HL-60/S4 treated with retinoic acid at 250 ng/mL for 4 days and 3 days (cell line): ENCODE results near the gene CHODL.

ENCODE experiments used
- in situ Hi-C: fragments of 300-500 bp; cut with MboI; formaldehyde crosslinking; loops from 2 replicates; pipeline ENCODE4 v1.7.0; 2022; ENCODE audit warnings: low sequenced_read_pairs

CHODL gene

DNA sequence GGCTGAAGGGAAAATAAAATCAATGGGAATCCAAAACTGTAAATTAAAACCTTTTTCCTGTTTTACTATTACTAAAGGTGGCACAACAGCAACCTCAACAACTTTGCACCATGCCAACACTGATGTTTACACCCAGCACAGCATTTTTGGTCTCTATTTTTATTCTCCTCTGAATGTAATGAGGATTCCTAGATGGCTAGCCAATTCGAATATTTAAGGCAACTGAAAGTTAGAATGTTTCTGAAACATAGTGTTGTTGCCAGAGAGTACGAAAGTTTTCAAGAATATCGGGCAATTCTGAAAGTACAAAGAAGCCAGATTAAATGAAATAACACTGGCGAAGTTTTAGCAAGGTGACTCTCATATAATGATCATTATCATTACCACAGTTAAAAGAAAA is 40.7 kb downstream of the CHODL start:
- in situ Hi-C loops: no loop called here

DNA sequence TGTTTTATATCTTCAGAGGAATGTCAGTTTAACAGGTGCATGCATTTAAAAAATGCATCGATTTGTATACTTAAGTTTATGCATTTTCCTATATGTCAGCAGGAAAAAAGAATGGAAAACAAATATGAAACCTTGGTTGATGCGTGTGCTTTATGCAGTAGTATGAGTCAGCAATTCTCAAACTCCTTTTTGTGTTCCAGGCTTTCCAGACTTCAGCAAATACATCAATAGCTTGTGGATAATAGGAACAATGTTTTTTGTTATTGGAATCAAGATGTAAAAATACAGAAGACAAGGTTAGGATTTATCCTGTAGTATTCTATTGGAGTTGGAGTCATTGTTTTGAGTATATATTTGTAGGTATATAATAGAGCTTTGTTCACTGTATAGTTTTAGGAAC is 45.2 kb downstream of the CHODL start:
- in situ Hi-C loops: no loop called here

DNA sequence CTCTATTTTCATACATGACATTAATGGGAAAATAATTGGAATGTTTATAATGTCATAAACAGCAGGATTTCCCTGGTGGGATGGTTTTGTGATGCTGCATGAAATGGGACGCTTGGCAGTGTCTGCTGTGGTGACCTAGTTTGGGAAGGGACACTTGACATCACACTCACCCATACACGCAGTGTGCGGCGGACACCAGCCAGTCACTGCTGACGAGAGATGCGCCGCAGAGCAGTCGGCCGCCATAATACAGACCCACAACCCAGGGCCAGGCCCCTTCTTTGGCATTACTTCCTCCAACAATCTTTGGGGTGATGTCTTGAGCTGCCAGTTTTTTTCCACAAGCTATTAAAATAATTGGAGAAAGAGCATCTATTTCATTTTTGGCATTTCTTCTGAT is 49.5 kb downstream of the CHODL start:
- in situ Hi-C loops: no loop called here

DNA sequence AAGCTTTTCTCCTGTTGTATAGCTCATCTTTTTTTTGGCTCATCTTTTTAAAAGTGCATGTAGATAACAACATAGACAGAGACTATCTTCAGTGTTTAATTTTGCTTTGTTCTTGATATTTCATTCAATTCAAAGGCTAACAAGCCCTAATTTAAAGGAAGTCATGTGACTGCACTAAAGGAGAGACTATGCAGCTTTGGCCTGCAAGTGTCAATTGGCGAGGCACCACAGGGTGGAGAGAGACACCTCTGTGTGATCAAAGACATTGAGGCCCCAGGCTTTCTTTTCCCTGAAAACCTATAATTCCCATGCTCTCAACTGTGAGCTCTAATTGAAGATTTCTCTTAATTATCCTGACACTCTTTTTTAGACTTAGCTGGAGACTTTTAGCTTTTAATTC is 53.6 kb downstream of the CHODL start:
- in situ Hi-C loops: no loop called here
